Epithelial cell of esophagus (primary cell): ENCODE data around the gene SLC9A4.

ENCODE experiments used
- DNase-seq: peaks from one replicate; pipeline ENCODE4 v3.0.0; 2010; ENCODE audit warnings: low read depth
- H3K4me3 ChIP-seq: 2 replicates; pipeline ENCODE4 v1.5.1; 2011; ENCODE audit warnings: mild to moderate bottlenecking, low read length, control low read depth
- TF ChIP-seq, protein P1 (sequence below): IDR thresholded peaks from 2 replicates; pipeline ENCODE4 v1.5.1; 2011; ENCODE audit warnings: low read depth, mild to moderate bottlenecking, low read length, control low read depth, inconsistent platforms; ENCODE audit not compliant: insufficient read depth; ENCODE audit errors: missing control alignments

The SLC9A4 gene

DNA sequence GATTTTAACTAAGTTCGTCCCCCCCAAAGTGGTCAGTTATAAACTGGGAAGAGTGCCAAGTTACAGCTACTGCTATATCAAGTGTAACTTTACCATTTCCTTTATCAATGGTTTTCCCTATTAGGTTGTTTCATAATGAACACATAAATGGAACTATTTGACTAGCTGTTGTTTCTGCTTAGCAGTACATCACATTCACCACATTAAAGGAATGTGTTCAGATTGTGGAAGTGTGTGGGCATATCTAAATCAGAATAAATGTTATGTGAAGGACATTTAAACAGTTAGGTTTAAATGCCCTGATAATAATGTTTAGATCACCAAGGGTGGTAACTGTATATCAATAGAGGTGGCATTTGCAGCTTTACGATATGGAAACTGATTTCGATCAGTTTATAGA is 45.1 kb downstream of the SLC9A4 start:
- TF ChIP-seq, protein P1, sequence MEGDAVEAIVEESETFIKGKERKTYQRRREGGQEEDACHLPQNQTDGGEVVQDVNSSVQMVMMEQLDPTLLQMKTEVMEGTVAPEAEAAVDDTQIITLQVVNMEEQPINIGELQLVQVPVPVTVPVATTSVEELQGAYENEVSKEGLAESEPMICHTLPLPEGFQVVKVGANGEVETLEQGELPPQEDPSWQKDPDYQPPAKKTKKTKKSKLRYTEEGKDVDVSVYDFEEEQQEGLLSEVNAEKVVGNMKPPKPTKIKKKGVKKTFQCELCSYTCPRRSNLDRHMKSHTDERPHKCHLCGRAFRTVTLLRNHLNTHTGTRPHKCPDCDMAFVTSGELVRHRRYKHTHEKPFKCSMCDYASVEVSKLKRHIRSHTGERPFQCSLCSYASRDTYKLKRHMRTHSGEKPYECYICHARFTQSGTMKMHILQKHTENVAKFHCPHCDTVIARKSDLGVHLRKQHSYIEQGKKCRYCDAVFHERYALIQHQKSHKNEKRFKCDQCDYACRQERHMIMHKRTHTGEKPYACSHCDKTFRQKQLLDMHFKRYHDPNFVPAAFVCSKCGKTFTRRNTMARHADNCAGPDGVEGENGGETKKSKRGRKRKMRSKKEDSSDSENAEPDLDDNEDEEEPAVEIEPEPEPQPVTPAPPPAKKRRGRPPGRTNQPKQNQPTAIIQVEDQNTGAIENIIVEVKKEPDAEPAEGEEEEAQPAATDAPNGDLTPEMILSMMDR, result no peak
- DNase-seq, result no peak
- no peak overlapping the region for H3K4me3 ChIP-seq

DNA sequence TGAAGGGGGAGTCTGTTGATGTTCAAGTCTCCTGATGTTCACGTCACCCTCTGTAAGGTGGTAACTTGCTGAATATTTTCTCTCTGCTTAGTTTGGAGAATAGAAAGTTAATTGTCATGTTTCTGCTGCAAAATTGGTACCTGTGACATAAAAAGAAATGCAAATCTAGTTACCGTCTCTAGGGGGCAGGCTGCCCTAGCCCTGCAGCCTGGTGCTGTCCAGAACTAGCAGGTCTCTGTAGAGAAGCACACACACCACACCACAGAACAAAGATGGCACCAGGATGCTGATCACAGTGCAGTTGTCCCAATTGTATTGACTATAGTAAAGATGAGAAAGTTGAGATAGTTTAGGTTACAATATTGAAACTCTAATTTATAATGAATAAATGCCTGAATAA is 47.0 kb downstream of the SLC9A4 start:
- H3K4me3 ChIP-seq, result no peak overlapping the region
- DNase-seq, result peak; percentile 66
- TF ChIP-seq, protein P1, result peak; percentile 88

DNA sequence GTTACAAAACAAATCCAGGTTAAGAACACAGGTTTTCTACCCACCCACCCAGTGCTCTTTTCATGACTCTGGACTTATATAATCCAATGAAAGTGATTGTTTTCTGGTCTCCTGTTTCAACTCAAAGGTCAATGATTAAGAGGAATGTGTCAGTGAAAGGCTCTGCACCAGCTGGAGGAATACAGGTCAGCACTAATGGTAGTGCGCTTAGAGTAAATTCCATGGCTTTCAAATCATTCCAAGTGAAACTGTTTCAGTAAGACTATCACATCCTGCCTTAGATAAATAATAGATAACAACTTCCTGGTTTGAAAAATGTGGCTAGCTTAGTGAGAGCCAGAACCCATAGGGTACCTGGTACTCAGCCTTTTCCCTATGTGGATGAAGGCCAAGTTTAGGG is 47.8 kb downstream of the SLC9A4 start:
- no peak overlapping the region for H3K4me3 ChIP-seq
- no peak for DNase-seq
- TF ChIP-seq, protein P1, result no peak

DNA sequence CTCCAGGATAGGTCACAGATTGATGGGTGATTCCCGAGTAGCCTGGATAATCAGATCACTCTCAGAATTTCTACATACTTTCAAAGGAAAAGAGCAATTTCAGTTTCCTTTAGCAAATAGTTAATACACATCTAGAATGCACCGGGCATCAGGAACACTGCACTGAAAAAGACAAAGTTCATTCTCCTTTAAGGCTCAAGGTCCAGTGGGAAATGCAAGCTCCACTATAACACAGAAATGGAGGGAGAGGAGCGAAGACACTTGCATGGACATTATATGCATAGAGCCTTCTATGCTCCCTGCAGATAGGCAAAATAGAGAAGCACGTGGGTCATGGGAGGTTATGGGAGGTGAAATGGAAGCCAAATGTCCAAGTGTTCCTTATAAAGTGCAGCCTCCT is 49.1 kb downstream of the SLC9A4 start:
- TF ChIP-seq, protein P1, result no peak
- DNase-seq, result no peak

DNA sequence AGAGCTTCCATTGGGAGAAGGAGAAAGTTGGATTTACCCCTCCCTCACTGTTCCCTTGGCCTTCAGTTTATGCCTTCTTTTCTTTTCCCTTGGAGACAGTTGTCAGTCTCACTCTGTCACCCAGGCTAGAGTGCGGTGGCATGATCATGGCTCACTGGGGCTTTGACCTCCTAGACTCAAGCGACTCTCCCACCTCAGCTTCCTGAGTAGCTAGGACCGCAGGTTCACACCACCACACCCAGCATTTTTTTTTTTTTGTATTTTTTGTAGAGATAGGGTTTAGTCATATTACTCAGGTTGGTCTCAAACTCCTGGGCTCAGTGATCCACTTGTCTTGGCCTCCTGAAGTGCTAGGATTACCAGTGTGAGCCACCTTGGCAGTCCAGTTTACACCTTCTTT is 49.9 kb downstream of the SLC9A4 start:
- no peak for DNase-seq
- TF ChIP-seq, protein P1, result no peak

More for the DNA sequence above, 49.1 kb downstream of the SLC9A4 start:
- H3K4me3 ChIP-seq, result no peak overlapping the region

DNA sequence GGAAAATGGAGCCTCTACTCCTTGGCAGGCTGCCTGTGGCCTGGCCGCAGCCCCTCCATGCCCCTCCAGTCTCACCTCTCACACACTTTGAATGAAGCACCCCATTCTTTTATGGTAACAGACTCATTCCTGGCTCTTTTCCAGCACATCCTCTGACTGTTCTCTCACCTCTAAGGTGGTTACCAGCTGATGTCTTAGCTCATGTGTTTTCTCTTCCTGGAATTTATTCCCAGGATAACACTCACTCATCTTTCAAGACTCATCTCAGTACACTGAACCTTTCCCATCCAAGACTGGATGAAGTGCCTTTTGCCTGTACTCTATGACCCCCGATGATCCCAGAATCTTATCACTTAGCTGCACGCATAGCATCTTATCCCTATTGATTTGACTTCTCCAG is 50.6 kb downstream of the SLC9A4 start:
- peak; percentile 41 for DNase-seq
- TF ChIP-seq, protein P1, result no peak
- no peak overlapping the region for H3K4me3 ChIP-seq

More for the DNA sequence above, 49.9 kb downstream of the SLC9A4 start:
- H3K4me3 ChIP-seq, result no peak overlapping the region

DNA sequence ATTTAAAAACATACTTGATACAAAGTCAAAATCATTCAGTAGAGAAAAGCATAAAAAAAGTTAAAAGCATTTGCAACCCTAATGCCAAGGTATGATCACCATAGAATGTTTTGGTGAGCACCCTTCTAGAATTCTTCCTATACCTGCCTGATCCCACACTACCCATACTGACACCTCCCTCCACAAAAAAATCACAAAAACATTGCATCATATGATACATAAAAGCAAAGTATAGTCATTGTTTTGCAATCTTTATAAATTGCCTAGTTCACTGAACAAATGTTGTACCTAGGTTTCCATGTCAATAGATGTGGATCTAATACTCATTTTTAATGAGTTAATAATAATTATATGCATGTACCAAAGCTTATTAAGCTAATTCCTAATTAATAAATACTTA is 54.1 kb downstream of the SLC9A4 start:
- TF ChIP-seq, protein P1, result no peak
- peak; percentile 35 for DNase-seq
- H3K4me3 ChIP-seq, result no peak overlapping the region
